SK-N-SH (cell line): ENCODE data around the gene OLFML1. TPM values are rescaled to one million over a fixed set of nuclear protein-coding genes. Genes with fewer than 3 reads are reported as not detected.

Experiments used
- CTCF ChIA-PET: fragments of 300-600, 350-600 bp; formaldehyde crosslinking; extraction: SDS; loops from one replicate; lab custom pipeline; 2021; lab: Yijun Ruan, JAX
- POLR2A ChIA-PET: fragments of 350-600 bp; sonication (Branson Sonifier 250); formaldehyde crosslinking; extraction: SDS; loops from one replicate; lab custom pipeline; 2020; ENCODE audit warnings: antibody characterized with exemption, inconsistent platforms; lab: Yijun Ruan, JAX
- DNase-seq: peaks from one replicate; pipeline ENCODE4 v3.0.0; 2012
- H2AFZ ChIP-seq: fragments of 200-600 bp; sonication (generic); 2 replicates; pipeline ENCODE4 v1.8.1; 2016; ENCODE audit warnings: antibody characterized with exemption, mild to moderate bottlenecking, low read depth
- H3F3A ChIP-seq: fragments of 200-600 bp; sonication (generic); replicated peaks from 2 replicates; pipeline ENCODE3; 2016; ENCODE audit warnings: antibody characterized with exemption, mild to moderate bottlenecking; ENCODE audit not compliant: insufficient read depth
- H3K27ac ChIP-seq, 2 experiments: fragments of 200-500 bp in 1 of 2; fragments of 200-600 bp in 1 of 2; sonication (Bioruptor generic) in 1 of 2; sonication (generic), shearing (Covaris generic) in 1 of 2; 2 replicates each; pipeline versions ENCODE4 v1.5.1 to v1.6.1; 2014 to 2016; ENCODE audit warnings: low read depth in 2 of 2, inconsistent platforms in 1 of 2, low read length in 1 of 2, mild to moderate bottlenecking in 1 of 2, mixed read lengths in 1 of 2
- H3K27me3 ChIP-seq: fragments of 200-600 bp; sonication (generic), shearing (Covaris generic); 2 replicates; pipeline ENCODE4 v1.6.1; 2016; ENCODE audit warnings: mixed run types; ENCODE audit not compliant: insufficient read depth
- H3K36me3 ChIP-seq, 2 experiments: fragments of 200-500 bp in 1 of 2; fragments of 200-600 bp in 1 of 2; sonication (Bioruptor generic) in 1 of 2; sonication (generic) in 1 of 2; replicated peaks in 1 of 2; 2 replicates each; pipeline versions ENCODE3 to v1.5.1; 2014 to 2016; ENCODE audit warnings: low read length in 1 of 2, mild to moderate bottlenecking in 1 of 2; ENCODE audit not compliant: insufficient read depth in 2 of 2, control insufficient read depth in 1 of 2
- H3K4me1 ChIP-seq, 2 experiments: fragments of 200-500 bp in 1 of 2; fragments of 200-600 bp in 1 of 2; sonication (Bioruptor generic) in 1 of 2; sonication (generic), shearing (Covaris generic) in 1 of 2; 2 replicates each; pipeline versions ENCODE4 v1.5.1 to v1.6.1; 2014 to 2016; ENCODE audit warnings: low read depth in 1 of 2, low read length in 1 of 2, mixed run types in 1 of 2; ENCODE audit not compliant: insufficient read depth in 2 of 2, control insufficient read depth in 1 of 2
- H3K4me2 ChIP-seq: fragments of 200-600 bp; sonication (generic), shearing (Covaris generic); 2 replicates; pipeline ENCODE4 v1.6.1; 2017; ENCODE audit warnings: mixed run types
- H3K4me3 ChIP-seq, 2 experiments: fragments of 200-500 bp in 1 of 2; fragments of 200-600 bp in 1 of 2; sonication (Bioruptor generic) in 1 of 2; sonication (generic), shearing (Covaris generic) in 1 of 2; 2 replicates each; pipeline versions ENCODE4 v1.5.1 to v1.8.1; 2014 to 2016; ENCODE audit warnings: low read depth in 2 of 2, inconsistent platforms in 1 of 2, low read length in 1 of 2, mild to moderate bottlenecking in 1 of 2, mixed read lengths in 1 of 2, moderate library complexity in 1 of 2
- H3K79me2 ChIP-seq: fragments of 200-600 bp; sonication (generic); 2 replicates; pipeline ENCODE4 v1.8.1; 2017; ENCODE audit warnings: mild to moderate bottlenecking; ENCODE audit not compliant: insufficient read depth
- H3K9ac ChIP-seq: fragments of 200-600 bp; sonication (generic); 2 replicates; pipeline ENCODE4 v1.6.1; 2017; ENCODE audit warnings: mixed run types
- H3K9me2 ChIP-seq: fragments of 200-600 bp; sonication (generic); 2 replicates; pipeline ENCODE4 v1.6.1; 2017; ENCODE audit warnings: mixed run types
- H3K9me3 ChIP-seq: fragments of 200-600 bp; sonication (generic); 2 replicates; pipeline ENCODE4 v1.6.1; 2017; ENCODE audit warnings: mixed run types, mild to moderate bottlenecking, moderate library complexity
- H4K20me1 ChIP-seq: fragments of 200-600 bp; sonication (generic); 2 replicates; pipeline ENCODE4 v1.6.1; 2017; ENCODE audit warnings: mild to moderate bottlenecking, mixed run types; ENCODE audit not compliant: insufficient read depth
- ELF1 ChIP-seq: IDR thresholded peaks from 2 replicates; pipeline ENCODE4 v1.4.0; 2012
- EP300 ChIP-seq, 2 experiments: IDR thresholded peaks; 2 replicates each; pipeline versions ENCODE4 v1.4.0 to v1.6.1; 2012; ENCODE audit warnings: borderline replicate concordance in 1 of 2, low read depth in 1 of 2, low read length in 1 of 2
- EZH2phosphoT487 ChIP-seq: fragments of 200-600 bp; sonication (generic); IDR thresholded peaks from 2 replicates; pipeline ENCODE4 v1.6.1; 2017; ENCODE audit warnings: low read depth, mixed run types, mild to moderate bottlenecking, antibody characterized with exemption, moderate library complexity, borderline replicate concordance
- FOXM1 ChIP-seq: IDR thresholded peaks from 2 replicates; pipeline ENCODE4 v1.4.0; 2012; ENCODE audit warnings: low read depth, mild to moderate bottlenecking
- JUND ChIP-seq: IDR thresholded peaks from 2 replicates; pipeline ENCODE4 v1.4.0; 2012
- NRF1 ChIP-seq: IDR thresholded peaks from 2 replicates; pipeline ENCODE4 v1.6.1; 2012; ENCODE audit warnings: low read depth, mild to moderate bottlenecking, low read length
- POLR2AphosphoS5 ChIP-seq: IDR thresholded peaks from 2 replicates; pipeline ENCODE4 v1.6.1; 2012; ENCODE audit warnings: low read depth, low read length
- RFX5 ChIP-seq: IDR thresholded peaks from 2 replicates; pipeline ENCODE4 v1.6.1; 2012; ENCODE audit warnings: mild to moderate bottlenecking, improper control_type of control experiment, low read length
- SIN3A ChIP-seq: IDR thresholded peaks from 2 replicates; pipeline ENCODE4 v1.6.1; 2012; ENCODE audit warnings: low read depth, mild to moderate bottlenecking, low read length, moderate library complexity, borderline replicate concordance
- TCF12 ChIP-seq: IDR thresholded peaks from 2 replicates; pipeline ENCODE4 v1.4.0; 2012
- WGBS: methylation state at CpG from one replicate; pipeline ENCODE4 v1.1.6; 2017; ENCODE audit warnings: low lambda C conversion rate; 5-methylcytosine and 5-hydroxymethylcytosine counted together
- polyA plus RNA-seq, 3 experiments: library from polyadenylated mRNA; depleted of rRNA; stranded (reverse); fragments of >200 nt; gene quantifications; 2 replicates each; pipeline ENCODE4 v1.2.3, GENCODE V29; 2012
- TF ChIP-seq, protein P1 (sequence below): IDR thresholded peaks from 2 replicates; pipeline ENCODE4; 2012
- TF ChIP-seq, protein P2 (sequence below): fragments of 150-350 bp; IDR thresholded peaks from 2 replicates; pipeline ENCODE4 v1.6.1; 2016; ENCODE audit warnings: mild to moderate bottlenecking, low read depth, low read length
- TF ChIP-seq, protein P3 (sequence below): IDR thresholded peaks from 2 replicates; pipeline ENCODE4 v1.4.0; 2012; ENCODE audit warnings: low read depth
- TF ChIP-seq, protein P4 (sequence below): IDR thresholded peaks from 2 replicates; pipeline ENCODE4 v1.6.1; 2012; ENCODE audit warnings: mild to moderate bottlenecking, low read depth, low read length, moderate library complexity

The OLFML1 gene
- polyA plus RNA-seq, 1 of the 3 experiments (the other 2 are of a cell fraction), result not detected

DNA sequence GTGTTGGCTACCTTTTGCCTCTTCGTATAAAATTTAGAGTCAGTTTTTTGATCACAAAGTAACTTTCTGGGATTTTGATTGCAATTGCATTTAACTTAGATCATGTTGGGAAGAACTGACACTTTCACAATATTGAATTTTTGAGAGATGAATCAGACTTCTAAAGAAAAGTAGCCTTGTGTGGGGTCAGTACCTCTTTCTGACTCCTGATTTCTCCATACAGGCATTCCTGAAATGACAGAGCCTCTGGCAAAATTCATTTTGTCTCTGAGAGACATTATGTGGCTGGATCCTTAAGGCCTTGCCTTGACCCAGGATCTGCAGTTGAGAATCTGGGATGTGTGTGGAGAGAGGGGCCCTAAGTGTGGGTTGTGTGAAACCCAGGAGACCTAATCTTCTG, 66.3 kb downstream of the OLFML1 start:
- Histone ChIP-seq H3K4me2 (no peak overlapping the region), H3K4me3 (no peak overlapping the region), H3K9me2 (no peaks in the 10 kb centered on the region), H3K36me3 (no peaks in the 10 kb centered on the region), H3K79me2 (no peaks in the 10 kb centered on the region), H2AFZ (no peak overlapping the region), H3F3A (no peaks in the 10 kb centered on the region), H3K27me3 (no peaks in the 10 kb centered on the region), H3K9me3 (no peaks in the 10 kb centered on the region), H3K9ac (no peak overlapping the region), H4K20me1 (no peaks in the 10 kb centered on the region), H3K27ac (no peak overlapping the region), H3K4me1 (peaks cover 0 to 6% of the 10 kb centered on the region in 2 experiments; a peak in 1 of 4 replicates)
- TF ChIP-seq NRF1 (no peak), TCF12 (no peak), ELF1 (no peak), POLR2AphosphoS5 (no peak), EP300 (IDR thresholded peaks at IDR 0.05; ENCODE audit: borderline replicate concordance in 1 of 2, low read depth in 1 of 2, low read length in 1 of 2) (no peak), EZH2phosphoT487 (no peak), SIN3A (no peak), FOXM1 (no peak), RFX5 (no peak), JUND (no peak)
- TF ChIP-seq, protein P1, sequence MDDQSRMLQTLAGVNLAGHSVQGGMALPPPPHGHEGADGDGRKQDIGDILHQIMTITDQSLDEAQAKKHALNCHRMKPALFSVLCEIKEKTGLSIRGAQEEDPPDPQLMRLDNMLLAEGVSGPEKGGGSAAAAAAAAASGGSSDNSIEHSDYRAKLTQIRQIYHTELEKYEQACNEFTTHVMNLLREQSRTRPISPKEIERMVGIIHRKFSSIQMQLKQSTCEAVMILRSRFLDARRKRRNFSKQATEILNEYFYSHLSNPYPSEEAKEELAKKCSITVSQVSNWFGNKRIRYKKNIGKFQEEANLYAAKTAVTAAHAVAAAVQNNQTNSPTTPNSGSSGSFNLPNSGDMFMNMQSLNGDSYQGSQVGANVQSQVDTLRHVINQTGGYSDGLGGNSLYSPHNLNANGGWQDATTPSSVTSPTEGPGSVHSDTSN, result no peak
- TF ChIP-seq, protein P2, sequence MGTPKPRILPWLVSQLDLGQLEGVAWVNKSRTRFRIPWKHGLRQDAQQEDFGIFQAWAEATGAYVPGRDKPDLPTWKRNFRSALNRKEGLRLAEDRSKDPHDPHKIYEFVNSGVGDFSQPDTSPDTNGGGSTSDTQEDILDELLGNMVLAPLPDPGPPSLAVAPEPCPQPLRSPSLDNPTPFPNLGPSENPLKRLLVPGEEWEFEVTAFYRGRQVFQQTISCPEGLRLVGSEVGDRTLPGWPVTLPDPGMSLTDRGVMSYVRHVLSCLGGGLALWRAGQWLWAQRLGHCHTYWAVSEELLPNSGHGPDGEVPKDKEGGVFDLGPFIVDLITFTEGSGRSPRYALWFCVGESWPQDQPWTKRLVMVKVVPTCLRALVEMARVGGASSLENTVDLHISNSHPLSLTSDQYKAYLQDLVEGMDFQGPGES, result no peak
- TF ChIP-seq, protein P3, sequence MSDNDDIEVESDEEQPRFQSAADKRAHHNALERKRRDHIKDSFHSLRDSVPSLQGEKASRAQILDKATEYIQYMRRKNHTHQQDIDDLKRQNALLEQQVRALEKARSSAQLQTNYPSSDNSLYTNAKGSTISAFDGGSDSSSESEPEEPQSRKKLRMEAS, result no peak
- TF ChIP-seq, protein P4, sequence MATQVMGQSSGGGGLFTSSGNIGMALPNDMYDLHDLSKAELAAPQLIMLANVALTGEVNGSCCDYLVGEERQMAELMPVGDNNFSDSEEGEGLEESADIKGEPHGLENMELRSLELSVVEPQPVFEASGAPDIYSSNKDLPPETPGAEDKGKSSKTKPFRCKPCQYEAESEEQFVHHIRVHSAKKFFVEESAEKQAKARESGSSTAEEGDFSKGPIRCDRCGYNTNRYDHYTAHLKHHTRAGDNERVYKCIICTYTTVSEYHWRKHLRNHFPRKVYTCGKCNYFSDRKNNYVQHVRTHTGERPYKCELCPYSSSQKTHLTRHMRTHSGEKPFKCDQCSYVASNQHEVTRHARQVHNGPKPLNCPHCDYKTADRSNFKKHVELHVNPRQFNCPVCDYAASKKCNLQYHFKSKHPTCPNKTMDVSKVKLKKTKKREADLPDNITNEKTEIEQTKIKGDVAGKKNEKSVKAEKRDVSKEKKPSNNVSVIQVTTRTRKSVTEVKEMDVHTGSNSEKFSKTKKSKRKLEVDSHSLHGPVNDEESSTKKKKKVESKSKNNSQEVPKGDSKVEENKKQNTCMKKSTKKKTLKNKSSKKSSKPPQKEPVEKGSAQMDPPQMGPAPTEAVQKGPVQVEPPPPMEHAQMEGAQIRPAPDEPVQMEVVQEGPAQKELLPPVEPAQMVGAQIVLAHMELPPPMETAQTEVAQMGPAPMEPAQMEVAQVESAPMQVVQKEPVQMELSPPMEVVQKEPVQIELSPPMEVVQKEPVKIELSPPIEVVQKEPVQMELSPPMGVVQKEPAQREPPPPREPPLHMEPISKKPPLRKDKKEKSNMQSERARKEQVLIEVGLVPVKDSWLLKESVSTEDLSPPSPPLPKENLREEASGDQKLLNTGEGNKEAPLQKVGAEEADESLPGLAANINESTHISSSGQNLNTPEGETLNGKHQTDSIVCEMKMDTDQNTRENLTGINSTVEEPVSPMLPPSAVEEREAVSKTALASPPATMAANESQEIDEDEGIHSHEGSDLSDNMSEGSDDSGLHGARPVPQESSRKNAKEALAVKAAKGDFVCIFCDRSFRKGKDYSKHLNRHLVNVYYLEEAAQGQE, result no peak
- no peak for DNase-seq
- ChIA-PET POLR2A (no interaction called here), CTCF (interaction anchor here (5.0 to 5.4 kb wide), 2 partner anchors 20 to 115 kb away, joined by 23 to 35 read pairs; no protein-coding TSS in a partner anchor)
- 70% methylated on average over 1 of the region's 1 CpG for WGBS
